ENCODE results near the gene ACAD8. TPM values are rescaled to one million over a fixed set of nuclear protein-coding genes. Genes with fewer than 3 reads are reported as not detected.

The ACAD8 gene
- total RNA-seq, 1 donor from 2014 or later = 23.1 TPM

- DNase-seq (no peak), ATAC-seq (ENCODE audit: low read depth) (no peak)
- Mint-ChIP-seq H3K27me3 (peaks cover 4% of the 10 kb centered on the region), H3K27ac (no peak overlapping the region), H3K36me3 (ENCODE audit: low read depth) (no peaks in the 10 kb centered on the region), H3K4me3 (no peak overlapping the region), H3K4me1 (no peaks in the 10 kb centered on the region), H3K9me3 (no peaks in the 10 kb centered on the region)
- CTCF ChIA-PET = no interaction called here
- intact Hi-C loops (cut with micrococcal nuclease) = no loop called here
- no peak for TF ChIP-seq CTCF (IDR thresholded peaks at IDR 0.05)
- POLR2A ChIA-PET = no interaction called here
Measured at GRCh38 chr11:134289167-134289566, 35.8 kb downstream of the ACAD8 start.

DNA sequence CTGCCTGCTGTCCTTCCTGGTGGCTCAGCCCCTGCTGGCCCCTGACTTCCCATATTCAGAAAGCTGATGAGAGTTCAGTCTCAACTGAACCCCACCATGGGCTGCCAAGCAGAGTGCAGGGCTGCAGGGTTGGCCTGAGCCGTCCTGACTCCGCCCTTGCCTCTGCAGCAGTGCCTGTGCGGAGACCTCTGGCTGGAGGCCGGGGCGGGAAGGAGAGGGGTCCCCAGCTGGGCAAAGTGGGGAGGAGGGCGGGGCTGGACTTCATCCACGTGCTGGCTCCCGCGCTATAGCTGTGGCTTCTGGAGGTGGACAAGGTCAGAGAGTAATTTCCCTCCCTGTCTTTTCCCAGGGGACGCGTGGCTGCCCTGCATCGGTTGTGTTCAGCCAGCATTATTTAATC is 36.4 kb downstream of the ACAD8 start:
- Mint-ChIP-seq H3K27ac (no peak overlapping the region), H3K4me1 (no peaks in the 10 kb centered on the region)

DNA sequence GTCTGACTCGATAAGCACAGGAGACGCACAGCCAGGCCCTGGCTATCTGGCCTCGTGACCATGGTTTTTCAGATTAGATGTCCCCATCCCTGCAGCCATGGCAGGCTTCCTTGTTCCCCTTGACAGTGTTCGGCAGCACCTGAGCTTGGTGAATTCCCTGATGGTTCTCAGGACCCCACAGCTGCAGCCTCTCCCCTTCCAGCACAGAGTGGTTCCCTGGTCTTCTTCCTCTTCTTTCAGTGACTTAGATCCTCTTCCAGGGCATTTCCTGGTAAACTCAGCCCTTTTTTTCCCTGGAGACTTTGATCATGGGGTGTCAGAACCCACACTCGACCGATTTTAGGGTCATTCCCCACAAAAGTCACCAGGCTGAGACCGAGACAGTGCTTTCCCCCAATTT is 37.3 kb downstream of the ACAD8 start:
- TF ChIP-seq CTCF (IDR thresholded peaks at IDR 0.05) = no peak
- ATAC-seq (ENCODE audit: low read depth) (no peak), DNase-seq (no peak)
- POLR2A ChIA-PET = no interaction called here
- Mint-ChIP-seq H3K27me3 (peaks cover 8% of the 10 kb centered on the region), H3K27ac (no peak overlapping the region), H3K9me3 (no peaks in the 10 kb centered on the region), H3K36me3 (ENCODE audit: low read depth) (no peaks in the 10 kb centered on the region), H3K4me1 (no peaks in the 10 kb centered on the region), H3K4me3 (no peak overlapping the region)
- CTCF ChIA-PET = no interaction called here
- intact Hi-C loops (cut with micrococcal nuclease) = no loop called here

More for the DNA sequence above, 36.4 kb downstream of the ACAD8 start:
- no peak for DNase-seq
- Mint-ChIP-seq H3K36me3 (ENCODE audit: low read depth) (no peaks in the 10 kb centered on the region), H3K4me3 (no peak overlapping the region), H3K9me3 (no peaks in the 10 kb centered on the region), H3K27me3 (peaks cover 8% of the 10 kb centered on the region)
- no peak for TF ChIP-seq CTCF (IDR thresholded peaks at IDR 0.05)
- intact Hi-C loops (cut with micrococcal nuclease) = no loop called here
- no peak for ATAC-seq (ENCODE audit: low read depth)
- CTCF ChIA-PET = no interaction called here
- POLR2A ChIA-PET = no interaction called here

DNA sequence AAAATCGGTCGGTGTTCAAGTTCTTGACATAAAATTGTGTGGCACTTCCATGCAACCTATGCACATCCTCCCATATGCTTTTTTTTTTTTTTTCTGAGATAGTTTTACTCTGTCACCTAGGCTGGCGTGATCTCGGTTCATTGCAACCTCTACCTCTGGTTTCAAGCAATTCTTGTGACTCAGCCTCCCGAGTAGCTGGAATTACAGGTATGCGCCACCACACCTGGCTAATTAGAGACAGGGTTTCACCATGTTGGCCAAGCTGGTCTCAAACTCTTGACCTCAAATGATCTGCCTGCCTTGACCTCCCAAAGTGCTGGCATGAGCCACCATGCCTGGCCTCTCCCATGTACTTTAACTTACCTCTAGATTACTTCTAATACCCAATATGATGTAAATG is 37.8 kb downstream of the ACAD8 start:
- Mint-ChIP-seq H3K36me3 (ENCODE audit: low read depth) (no peaks in the 10 kb centered on the region), H3K27ac (no peak overlapping the region), H3K9me3 (no peaks in the 10 kb centered on the region), H3K27me3 (peaks cover 5% of the 10 kb centered on the region), H3K4me3 (no peak overlapping the region), H3K4me1 (no peaks in the 10 kb centered on the region)
- POLR2A ChIA-PET = no interaction called here
- intact Hi-C loops (cut with micrococcal nuclease) = no loop called here
- CTCF ChIA-PET = no interaction called here
- DNase-seq = no peak
- ATAC-seq (ENCODE audit: low read depth) = no peak
- TF ChIP-seq CTCF (IDR thresholded peaks at IDR 0.05) = no peak

- DNase-seq (no peak), ATAC-seq (ENCODE audit: low read depth) (no peak)
- POLR2A ChIA-PET = no interaction called here
- CTCF ChIA-PET = no interaction called here
- Mint-ChIP-seq H3K36me3 (ENCODE audit: low read depth) (no peaks in the 10 kb centered on the region), H3K27ac (no peak overlapping the region), H3K27me3 (peaks cover 4% of the 10 kb centered on the region), H3K9me3 (no peaks in the 10 kb centered on the region), H3K4me1 (no peaks in the 10 kb centered on the region), H3K4me3 (no peak overlapping the region)
- TF ChIP-seq CTCF (IDR thresholded peaks at IDR 0.05) = no peak
- intact Hi-C loops (cut with micrococcal nuclease) = no loop called here
Measured at GRCh38 chr11:134292661-134293060, 39.3 kb downstream of the ACAD8 start.
